DMS53 (cell line): Measurements from ENCODE around the gene MAST1.
A peak's percentile ranks its signal among the peaks of the same experiment; 100 is the strongest.
"Not testable (repeated sequence)": the region's sequence is repeated elsewhere in the genome, so short reads cannot be mapped to it uniquely, and the experiment has no call there.

Source experiments
- DNase-seq: peaks from one replicate; lab custom pipeline; 2025; lab: John Stamatoyannopoulos, UW

MAST1 gene

DNA sequence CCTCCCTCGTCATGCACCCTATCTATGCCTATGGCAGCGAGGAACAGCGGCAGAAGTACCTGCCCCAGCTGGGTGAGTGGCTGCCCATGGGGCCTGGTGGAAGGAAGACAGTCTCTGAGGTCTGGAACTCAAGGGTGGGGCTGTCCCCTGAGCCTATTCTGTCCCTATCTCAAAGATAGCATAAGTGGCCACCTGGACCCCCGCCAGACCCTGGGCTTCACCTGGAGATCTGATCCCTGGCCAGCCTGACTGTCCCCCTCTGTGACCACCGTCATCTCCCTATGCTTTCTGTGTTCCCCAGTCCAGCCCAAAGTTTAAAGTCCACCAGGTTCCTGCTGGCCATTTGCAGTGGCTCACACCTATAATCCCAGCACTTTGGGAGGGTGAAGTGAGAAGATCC, 55.3 kb downstream of the MAST1 start:
- no peak for DNase-seq

DNA sequence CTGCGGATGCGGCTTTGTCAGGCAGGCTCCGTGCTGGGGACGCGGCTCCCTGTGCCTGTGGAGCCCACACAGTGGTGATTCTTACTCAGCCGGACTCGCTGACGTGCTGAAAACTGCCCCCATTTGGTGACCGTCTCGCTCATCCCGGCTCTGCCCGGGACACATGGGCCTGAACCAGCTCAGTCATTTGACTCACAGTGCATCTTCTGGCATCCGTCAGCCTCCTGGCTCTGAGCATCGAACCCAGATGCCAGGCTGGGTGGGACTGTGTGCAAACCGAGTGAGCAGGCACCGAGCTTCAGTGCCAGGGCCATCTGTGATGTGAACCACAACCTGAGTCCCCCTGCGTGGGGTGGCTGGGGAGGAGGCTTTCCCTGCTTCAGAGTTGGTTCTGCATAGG, 58.1 kb downstream of the MAST1 start:
- no peak for DNase-seq

DNA sequence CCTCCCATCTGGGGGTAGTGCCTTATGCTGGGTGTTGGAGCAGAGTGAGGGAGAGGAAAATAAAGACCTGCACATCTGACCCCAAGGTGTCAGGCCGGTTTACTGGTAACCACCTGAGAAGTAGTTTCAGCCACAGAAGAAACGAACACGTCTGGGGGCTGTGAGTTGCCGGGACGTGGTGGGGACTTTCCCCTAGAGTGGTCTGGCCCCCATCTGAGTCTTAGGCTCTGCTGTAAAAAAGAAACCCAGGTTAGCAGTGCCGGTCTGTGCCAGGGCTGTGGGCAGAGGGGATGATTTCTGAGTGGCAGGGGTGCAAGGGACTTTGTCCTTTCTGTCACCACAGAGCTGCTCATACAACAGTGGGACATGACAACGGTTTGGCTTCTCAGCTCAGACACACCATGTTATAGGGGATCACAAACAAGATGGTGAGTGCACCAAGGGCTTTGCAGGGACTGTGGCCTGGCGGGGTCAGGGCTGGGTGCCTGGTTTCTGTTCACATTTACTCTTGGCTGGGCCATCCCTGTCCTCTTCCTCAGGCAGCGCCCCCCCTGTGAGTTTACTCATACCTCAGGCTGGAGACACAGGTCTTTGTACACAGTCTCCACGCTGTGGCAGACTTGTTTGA, 61.7 kb downstream of the MAST1 start:
- no peak for DNase-seq

DNA sequence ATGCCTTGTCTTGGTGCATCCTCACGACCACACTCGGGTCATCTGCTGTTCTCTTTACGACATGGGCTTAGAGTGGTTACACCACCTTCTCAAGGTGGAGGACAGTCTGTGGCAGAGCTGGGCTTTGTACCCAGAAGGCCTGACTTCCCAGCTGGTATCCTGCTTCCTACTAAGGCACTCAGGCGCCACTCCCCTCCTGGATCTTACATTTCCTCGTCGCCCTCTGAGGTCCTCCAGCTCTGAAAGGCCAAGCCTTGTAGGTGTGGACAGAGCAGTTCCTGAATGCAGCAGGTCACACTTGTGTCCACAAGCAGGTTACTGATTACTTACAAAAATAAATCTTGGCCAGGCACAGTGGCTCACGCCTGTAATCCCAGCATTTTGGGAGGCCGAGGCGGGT, 68.9 kb downstream of the MAST1 start:
- no peak for DNase-seq

DNA sequence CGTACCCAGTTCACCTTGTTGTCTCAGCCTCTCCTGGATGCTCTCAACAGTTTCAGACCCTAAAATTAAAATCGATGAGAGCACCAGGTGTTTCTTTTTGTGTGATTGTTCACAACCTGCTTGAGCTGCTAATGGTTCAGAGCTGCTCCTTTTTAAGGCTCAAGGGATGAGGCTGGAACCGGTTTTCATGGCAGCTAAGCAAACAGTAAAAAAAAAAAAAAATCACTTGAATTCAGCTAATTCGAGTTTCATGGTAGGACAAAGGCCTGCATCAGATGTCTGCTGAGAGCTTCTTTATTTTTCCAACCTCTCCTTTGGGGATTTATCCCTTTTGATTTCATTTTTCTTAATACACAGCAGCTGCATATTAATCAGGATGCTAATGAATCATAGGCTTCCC, 74.3 kb downstream of the MAST1 start:
- DNase-seq, result peak; percentile 94

DNA sequence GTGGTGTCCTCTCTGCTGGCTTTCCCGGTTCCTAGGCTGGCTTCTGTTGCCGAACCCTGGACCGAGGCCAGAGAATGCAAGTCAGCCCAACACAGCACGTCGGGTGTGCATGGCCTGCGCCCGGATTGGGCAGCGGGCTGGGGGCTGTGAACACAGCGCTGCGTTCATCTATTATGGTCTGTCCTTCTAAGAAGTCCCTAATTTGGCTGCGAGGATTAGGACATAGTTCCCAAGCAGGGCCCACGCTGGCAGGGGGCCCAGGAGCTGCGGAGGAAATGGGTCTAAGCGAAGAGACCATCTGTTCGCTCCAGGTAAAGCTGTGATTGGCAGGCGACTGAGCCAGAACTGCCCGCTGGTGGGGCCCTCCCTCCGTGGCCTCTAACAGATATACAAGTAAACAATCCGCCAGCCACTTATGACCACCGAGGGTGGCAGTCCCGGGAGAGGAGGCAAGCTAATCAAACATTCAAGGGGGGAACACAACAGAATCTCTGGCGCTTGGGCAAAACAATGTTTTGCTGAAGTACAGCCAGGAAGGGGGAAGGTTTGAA, 74.8 kb downstream of the MAST1 start:
- peak; percentile 92 for DNase-seq

DNA sequence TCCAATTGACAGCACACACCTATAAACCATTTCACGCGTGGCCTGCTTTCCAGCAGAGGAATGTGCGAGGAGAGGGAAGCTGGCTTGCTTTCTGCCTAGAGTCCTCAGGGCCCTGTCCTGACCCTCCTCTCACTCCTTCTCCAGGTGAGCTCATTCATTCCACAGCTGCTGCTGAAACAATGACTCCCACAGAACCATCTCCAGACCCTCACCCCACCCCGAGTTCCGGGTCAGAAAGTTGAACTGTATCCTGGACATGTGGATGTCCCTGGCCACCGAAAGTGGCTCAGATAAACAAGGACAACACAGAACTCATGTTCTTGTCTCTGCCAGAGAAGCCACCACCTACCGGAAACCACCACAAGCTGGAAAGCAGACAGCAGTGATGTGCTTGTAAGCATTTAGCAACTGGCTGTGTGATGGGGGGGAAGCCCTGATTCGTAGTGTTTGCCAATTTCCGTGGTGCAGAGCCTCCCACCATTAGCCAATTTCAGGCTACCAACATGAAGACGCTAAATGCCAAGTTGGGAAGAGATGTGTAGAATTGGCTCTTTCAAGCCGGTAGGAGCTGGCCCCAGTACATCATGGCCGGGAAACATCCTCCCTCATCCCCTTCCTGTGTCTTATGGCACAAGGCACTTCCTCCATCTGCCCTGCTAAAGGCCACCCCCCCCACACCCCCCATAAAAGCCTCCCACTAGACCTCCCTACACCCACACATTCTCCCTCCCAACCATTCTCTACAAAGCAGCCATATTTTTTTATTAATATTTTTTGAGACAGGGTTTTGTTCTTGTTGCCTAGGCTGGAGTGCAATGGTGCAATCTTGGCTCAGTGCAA, 75.8 kb downstream of the MAST1 start:
- DNase-seq, result peak; percentile 82

DNA sequence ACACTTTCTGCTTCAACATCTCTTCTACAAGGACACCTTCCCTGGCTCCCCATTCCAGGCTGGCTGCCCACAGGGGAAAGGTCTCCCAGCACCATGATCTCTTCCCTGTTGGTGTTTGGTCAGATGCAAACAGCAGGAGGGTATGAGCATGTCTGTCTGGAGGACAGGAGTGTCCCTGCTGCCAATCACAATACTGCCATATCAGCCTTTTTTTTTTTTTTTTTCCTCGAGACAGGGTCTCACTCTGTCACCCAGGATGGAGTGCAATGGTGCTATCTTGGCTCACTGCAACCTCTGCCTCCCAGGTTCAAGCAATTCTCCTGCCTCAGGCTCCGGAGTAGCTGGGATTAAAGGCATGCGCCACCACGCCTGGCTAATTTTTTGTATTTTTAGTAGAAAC, 77.5 kb downstream of the MAST1 start:
- not testable (repeated sequence) for DNase-seq

DNA sequence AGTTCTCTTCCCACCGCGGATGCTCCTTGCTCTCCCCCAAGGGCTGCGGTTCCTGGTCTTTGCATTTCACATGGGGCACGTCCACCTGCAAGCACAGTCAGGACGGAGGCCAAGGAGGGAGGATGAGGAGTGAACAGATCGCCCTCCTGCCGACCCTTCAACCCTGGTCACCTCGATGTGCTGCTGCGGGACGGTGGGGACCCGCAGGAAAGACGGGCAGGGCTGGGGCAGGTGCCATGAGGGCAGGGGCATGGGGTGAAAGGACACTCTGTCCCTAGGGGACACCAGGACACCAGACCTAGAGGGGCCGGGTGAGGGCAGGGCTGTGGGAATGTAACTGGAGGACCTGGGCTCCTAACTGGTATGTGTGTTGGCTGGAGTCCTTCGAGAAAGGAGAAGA, 79.9 kb downstream of the MAST1 start:
- DNase-seq, result no peak

DNA sequence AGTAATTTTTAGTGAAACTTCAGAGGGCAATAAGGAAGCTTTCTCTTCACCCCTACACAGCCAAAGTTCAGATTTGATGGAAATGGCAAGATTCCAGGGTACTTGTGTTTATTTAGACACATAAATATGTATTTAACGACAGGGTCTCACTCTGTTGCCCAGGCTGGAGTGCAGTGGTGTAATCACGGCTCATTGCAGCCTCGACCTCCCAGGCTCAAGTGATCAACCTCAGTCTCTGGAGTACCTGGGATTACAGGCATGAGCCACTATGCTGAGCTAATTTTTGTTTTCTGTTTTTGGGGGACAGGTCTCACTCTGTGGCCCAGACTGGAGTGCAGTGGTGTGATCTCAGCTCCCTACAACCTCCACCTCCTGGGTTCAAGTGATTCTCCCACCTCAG, 82.7 kb downstream of the MAST1 start:
- DNase-seq, result no peak

DNA sequence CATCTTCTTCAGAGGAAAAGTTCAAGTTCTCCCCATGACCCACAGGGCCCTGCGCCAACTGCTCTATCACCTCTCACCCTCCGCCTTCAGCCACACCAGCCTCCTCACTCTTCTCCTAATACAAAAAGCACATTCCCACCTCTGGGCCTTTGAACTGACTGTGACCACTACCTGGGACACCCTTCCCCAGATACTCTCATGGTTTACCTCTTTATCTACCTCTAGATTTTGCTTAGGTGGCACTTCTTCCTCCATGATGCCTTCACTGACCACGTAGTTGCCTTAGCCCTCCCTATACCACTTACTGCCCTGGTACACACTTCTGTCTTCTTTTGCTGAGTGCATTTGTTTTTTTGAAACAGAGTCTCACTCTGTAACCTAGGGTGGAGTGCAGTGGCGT, 84.6 kb downstream of the MAST1 start:
- no peak for DNase-seq
